Esophagus muscularis mucosa (tissue), 3 donors: Measurements from ENCODE around the gene CLEC18B.

Experiments
- POLR2AphosphoS5 ChIP-seq, 2 donors: sonication (generic); formaldehyde crosslinking; IDR thresholded peaks; one replicate each; pipeline ENCODE4 v1.6.1; 2017; ENCODE audit warnings: antibody characterized with exemption in 2 of 2
- TF ChIP-seq, protein P1 (sequence below), 3 experiments: fragments of 200-600 bp in 2 of 3; fragments of 450-650 bp in 1 of 3; sonication (generic) in 2 of 3; IDR thresholded peaks; one replicate each; pipeline ENCODE4 v1.5.1; 2017 to 2019; ENCODE audit warnings: antibody characterized with exemption in 3 of 3, mild to moderate bottlenecking in 2 of 3, moderate library complexity in 1 of 3

DNA sequence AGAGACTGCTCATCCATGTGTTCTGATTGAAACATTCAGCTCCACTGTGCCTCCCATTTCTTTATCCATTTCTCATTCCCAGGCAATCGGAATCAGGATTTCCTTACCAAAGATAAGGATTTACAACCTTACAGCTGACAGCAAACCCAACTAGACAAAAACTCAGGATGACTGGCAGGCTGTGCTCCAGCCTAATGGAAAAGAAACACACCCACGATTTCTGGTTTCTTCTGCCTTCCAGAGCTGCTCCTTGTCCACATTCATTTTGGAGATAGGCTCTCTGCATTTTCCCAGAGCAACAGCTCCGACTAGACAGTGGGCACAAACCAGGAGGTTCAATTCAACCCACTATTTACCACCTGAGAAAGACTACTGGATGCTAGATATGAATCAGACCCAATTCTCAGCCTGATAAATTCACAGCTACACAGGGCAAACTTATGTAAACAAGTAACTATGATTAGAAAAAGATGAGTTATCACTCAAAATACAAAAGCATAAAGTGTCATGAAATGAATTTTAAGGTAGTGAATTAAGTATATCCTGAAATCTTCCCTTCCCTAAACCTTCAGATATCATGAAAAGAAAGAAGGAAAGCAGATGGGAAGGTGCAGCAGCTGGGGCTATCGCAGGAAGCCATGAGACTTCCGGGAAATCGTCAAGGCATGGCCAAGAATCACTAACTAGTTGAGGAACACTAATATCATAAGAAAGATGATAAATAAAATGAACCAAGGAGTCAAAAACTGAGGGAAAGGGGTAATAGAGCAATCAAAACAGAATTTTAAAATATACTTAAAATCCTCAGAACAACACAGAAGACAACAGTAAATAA, 44.8 kb upstream of the CLEC18B start:
- TF ChIP-seq, protein P1, sequence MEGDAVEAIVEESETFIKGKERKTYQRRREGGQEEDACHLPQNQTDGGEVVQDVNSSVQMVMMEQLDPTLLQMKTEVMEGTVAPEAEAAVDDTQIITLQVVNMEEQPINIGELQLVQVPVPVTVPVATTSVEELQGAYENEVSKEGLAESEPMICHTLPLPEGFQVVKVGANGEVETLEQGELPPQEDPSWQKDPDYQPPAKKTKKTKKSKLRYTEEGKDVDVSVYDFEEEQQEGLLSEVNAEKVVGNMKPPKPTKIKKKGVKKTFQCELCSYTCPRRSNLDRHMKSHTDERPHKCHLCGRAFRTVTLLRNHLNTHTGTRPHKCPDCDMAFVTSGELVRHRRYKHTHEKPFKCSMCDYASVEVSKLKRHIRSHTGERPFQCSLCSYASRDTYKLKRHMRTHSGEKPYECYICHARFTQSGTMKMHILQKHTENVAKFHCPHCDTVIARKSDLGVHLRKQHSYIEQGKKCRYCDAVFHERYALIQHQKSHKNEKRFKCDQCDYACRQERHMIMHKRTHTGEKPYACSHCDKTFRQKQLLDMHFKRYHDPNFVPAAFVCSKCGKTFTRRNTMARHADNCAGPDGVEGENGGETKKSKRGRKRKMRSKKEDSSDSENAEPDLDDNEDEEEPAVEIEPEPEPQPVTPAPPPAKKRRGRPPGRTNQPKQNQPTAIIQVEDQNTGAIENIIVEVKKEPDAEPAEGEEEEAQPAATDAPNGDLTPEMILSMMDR (IDR thresholded peaks at IDR 0.05) = no peak
- no peak for TF ChIP-seq POLR2AphosphoS5 (IDR thresholded peaks at IDR 0.05)
